Activated CD4-positive, alpha-beta T cell treated with anti-CD3 and anti-CD28 coated beads for 36 hours (primary cell): ENCODE measurements around the gene DDOST. TPM values are rescaled to one million over a fixed set of nuclear protein-coding genes. Genes with fewer than 3 reads are reported as not detected.

Experiments
- ATAC-seq: fragments of 200-7000 bp; cut with Tn5 transposase; one replicate; pipeline ENCODE4 v1.10.0; 2021; ENCODE audit warnings: mild to moderate bottlenecking, moderate library complexity
- CTCF ChIA-PET: fragments of 350-600 bp; sonication (Branson Sonifier 250); formaldehyde crosslinking; loops from one replicate; lab custom pipeline; 2021; ENCODE audit warnings: antibody characterized with exemption; lab: Charles Lee
- POLR2A ChIA-PET: fragments of 350-600 bp; sonication (Branson Sonifier 250); formaldehyde crosslinking; loops from one replicate; lab custom pipeline; 2021; ENCODE audit warnings: antibody characterized with exemption, inconsistent platforms; lab: Charles Lee
- DNase-seq: peaks from one replicate; pipeline ENCODE4 v3.0.0-alpha.2; 2020
- H3K27ac Mint-ChIP-seq: one replicate; pipeline ENCODE4 v1.8.0; 2021; ENCODE audit warnings: mixed read lengths
- H3K27me3 Mint-ChIP-seq: one replicate; pipeline ENCODE4 v1.8.0; 2021; ENCODE audit warnings: mixed read lengths
- H3K36me3 Mint-ChIP-seq: one replicate; pipeline ENCODE4 v1.8.0; 2021; ENCODE audit warnings: low read depth, mixed read lengths
- H3K4me1 Mint-ChIP-seq: one replicate; pipeline ENCODE4 v1.8.0; 2021; ENCODE audit warnings: mixed read lengths
- H3K4me3 Mint-ChIP-seq: one replicate; pipeline ENCODE4 v1.8.0; 2021; ENCODE audit warnings: mild to moderate bottlenecking, moderate library complexity, mixed read lengths
- H3K9me3 Mint-ChIP-seq: one replicate; pipeline ENCODE4 v1.8.0; 2021; ENCODE audit warnings: low read depth, mixed read lengths
- intact Hi-C, 2 experiments: fragments of 100-400 bp; cut with DNase I in 1 of 2; cut with micrococcal nuclease in 1 of 2; formaldehyde crosslinking; loops; one replicate each; pipeline versions ENCODE4 v1.14.2 to v1.15.1; 2022 to 2024; cut with DNase I, micrococcal nuclease
- total RNA-seq, 2 experiments: library from RNA; stranded (reverse); gene quantifications; one replicate each; pipeline ENCODE4 v1.2.3, GENCODE V29; 2021

The DDOST gene
- total RNA-seq, 2 experiments from 2014 or later, result 112 to 136 TPM

DNA sequence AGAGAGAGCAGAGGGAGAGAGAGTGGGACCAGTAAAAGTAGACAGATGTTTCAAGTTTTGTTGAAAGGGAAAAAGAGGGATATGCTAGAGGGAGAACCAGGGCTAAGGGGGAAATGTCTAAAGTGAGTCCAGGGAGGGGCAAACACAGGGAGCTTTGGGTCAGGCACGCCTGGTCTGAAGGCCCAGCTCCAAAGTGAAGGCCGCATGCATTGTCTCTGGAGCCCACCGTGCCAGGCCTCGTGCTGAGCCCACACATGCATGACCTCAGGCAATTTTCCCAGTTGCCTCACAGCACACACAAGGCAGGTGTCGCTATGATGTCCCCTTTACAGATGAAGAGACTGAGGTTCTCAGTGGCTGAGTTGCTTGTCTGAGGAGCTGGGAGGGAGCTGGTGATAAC lies 40.7 kb upstream of the DDOST start:
- Mint-ChIP-seq H3K27me3 (no peaks in the 10 kb centered on the region), H3K4me3 (no peak overlapping the region), H3K36me3 (no peaks in the 10 kb centered on the region), H3K27ac (no peak overlapping the region), H3K9me3 (no peaks in the 10 kb centered on the region), H3K4me1 (no peaks in the 10 kb centered on the region)
- CTCF ChIA-PET, result interaction anchor here (1.2 kb wide), 1 partner anchor 494 kb away, joined by 3 read pairs; no protein-coding TSS in a partner anchor
- POLR2A ChIA-PET, result no interaction called here
- intact Hi-C loops, result no loop called here
- DNase-seq, result no peak
- ATAC-seq, result no peak

- H3K9me3 Mint-ChIP-seq, result no peaks in the 10 kb centered on the region
- no peak for ATAC-seq
- DNase-seq, result no peak
- no peaks in the 10 kb centered on the region for H3K27me3 Mint-ChIP-seq
- no peak overlapping the region for H3K4me3 Mint-ChIP-seq
- intact Hi-C loops, result no loop called here
- ChIA-PET CTCF (interaction anchor here (1.2 kb wide), 1 partner anchor 494 kb away, joined by 3 read pairs; no protein-coding TSS in a partner anchor), POLR2A (no interaction called here)
- no peak overlapping the region for H3K27ac Mint-ChIP-seq
- H3K4me1 Mint-ChIP-seq, result no peaks in the 10 kb centered on the region
- no peaks in the 10 kb centered on the region for H3K36me3 Mint-ChIP-seq
Observed at GRCh38 chr1:20701446-20701845, 40.3 kb upstream of the DDOST start.

- H3K9me3 Mint-ChIP-seq, result no peaks in the 10 kb centered on the region
- DNase-seq, result no peak
- intact Hi-C loops, result no loop called here
Observed at GRCh38 chr1:20700636-20701215, 39.6 kb upstream of the DDOST start.

GRCh38 chr1:20699558-20699957 lies 38.4 kb upstream of the DDOST start:
- Mint-ChIP-seq H3K9me3 (no peaks in the 10 kb centered on the region), H3K27ac (no peak overlapping the region), H3K36me3 (no peaks in the 10 kb centered on the region), H3K4me3 (no peak overlapping the region), H3K27me3 (no peaks in the 10 kb centered on the region), H3K4me1 (peaks cover 2% of the 10 kb centered on the region)
- POLR2A ChIA-PET, result no interaction called here
- no peak for ATAC-seq
- CTCF ChIA-PET, result interaction anchor here (1.0 to 3.8 kb wide), 2 partner anchors 19 to 496 kb away, joined by 3 to 31 read pairs; no protein-coding TSS in a partner anchor
- no peak for DNase-seq
- intact Hi-C loops, result loop anchor here in 1 of 2 experiments (5.0 kb wide), 1 partner anchor 478 kb away; the partner anchor contains the start of gene EIF4G3

More at GRCh38 chr1:20700636-20701215, 39.6 kb upstream of the DDOST start:
- Mint-ChIP-seq H3K4me1 (peaks cover 2% of the 10 kb centered on the region), H3K4me3 (no peak overlapping the region), H3K36me3 (no peaks in the 10 kb centered on the region), H3K27me3 (no peaks in the 10 kb centered on the region), H3K27ac (no peak overlapping the region)
- no peak for ATAC-seq
- ChIA-PET CTCF (no interaction called here), POLR2A (no interaction called here)

DNA sequence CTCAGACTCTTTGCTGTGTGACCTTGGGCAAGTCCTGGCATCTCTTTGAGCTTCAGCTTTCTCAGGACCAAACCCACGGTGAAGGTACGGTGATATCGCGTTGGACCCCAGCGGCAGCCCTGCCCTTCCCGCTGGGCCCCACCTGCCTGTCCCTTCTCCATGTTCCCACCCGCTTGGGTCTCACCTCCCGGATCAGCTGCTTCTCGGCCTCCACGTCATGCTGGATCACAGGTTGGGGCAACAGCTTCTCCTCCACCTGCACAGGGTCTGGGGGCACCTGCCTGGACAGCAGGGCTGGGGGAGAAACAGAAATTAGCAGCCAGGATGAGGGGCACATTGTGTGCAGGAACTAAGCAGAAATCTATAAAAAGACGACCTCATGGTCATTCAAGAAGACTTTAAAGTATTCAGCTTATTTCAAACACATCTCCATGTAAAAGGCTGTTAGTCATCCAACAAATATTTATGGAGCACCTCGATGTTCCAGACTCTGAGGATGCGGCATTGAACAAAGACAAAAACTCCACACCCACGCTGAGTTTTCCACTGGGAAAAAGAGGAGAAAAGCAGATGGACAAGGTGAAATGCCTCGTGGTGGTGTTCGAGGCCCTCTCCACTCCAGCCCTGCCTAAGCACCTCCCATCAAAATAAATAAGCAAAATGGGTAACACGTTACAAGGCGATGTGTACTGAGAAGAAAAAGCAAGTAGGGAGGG lies 37.2 kb upstream of the DDOST start:
- Mint-ChIP-seq H3K4me1 (peaks cover 2% of the 10 kb centered on the region), H3K27me3 (no peaks in the 10 kb centered on the region), H3K36me3 (no peaks in the 10 kb centered on the region), H3K9me3 (no peaks in the 10 kb centered on the region), H3K4me3 (no peak overlapping the region), H3K27ac (no peak overlapping the region)
- DNase-seq (no peak), ATAC-seq (no peak)
- ChIA-PET CTCF (interaction anchor here (0.7 to 3.8 kb wide), 2 partner anchors 298 to 497 kb away, joined by 3 to 31 read pairs; no protein-coding TSS in a partner anchor), POLR2A (no interaction called here)
- intact Hi-C loops, result loop anchor here in 1 of 2 experiments (5.0 kb wide), 1 partner anchor 479 kb away; the partner anchor contains the start of gene EIF4G3

GRCh38 chr1:20697563-20697962 lies 36.4 kb upstream of the DDOST start:
- DNase-seq, result no peak
- Mint-ChIP-seq H3K4me1 (peaks cover 2% of the 10 kb centered on the region), H3K27me3 (no peaks in the 10 kb centered on the region), H3K4me3 (no peak overlapping the region), H3K27ac (no peak overlapping the region), H3K36me3 (no peaks in the 10 kb centered on the region), H3K9me3 (no peaks in the 10 kb centered on the region)
- intact Hi-C loops, result loop anchor here in 1 of 2 experiments (2.0 to 5.0 kb wide), 2 partner anchors 37 to 480 kb away; partner anchors contain the start of genes DDOST and EIF4G3
- ChIA-PET CTCF (interaction anchor here (1.3 to 3.8 kb wide), 6 partner anchors 9 to 498 kb away, joined by 3 to 31 read pairs (median 9); no protein-coding TSS in a partner anchor), POLR2A (no interaction called here)
- ATAC-seq, result no peak

GRCh38 chr1:20696397-20697333 lies 35.5 kb upstream of the DDOST start:
- Mint-ChIP-seq H3K4me1 (peaks cover 2% of the 10 kb centered on the region), H3K4me3 (peak overlapping the region; percentile 78), H3K36me3 (no peaks in the 10 kb centered on the region), H3K27me3 (no peaks in the 10 kb centered on the region), H3K27ac (peak overlapping the region; percentile 65), H3K9me3 (no peaks in the 10 kb centered on the region)
- intact Hi-C loops, result loop anchor here (1.0 to 5.0 kb wide), 6 partner anchors 36 to 499 kb away; partner anchors contain the start of genes DDOST (in 1 of the 2) and EIF4G3 (in 1 of the 2)
- ChIA-PET CTCF (interaction anchor here (0.6 to 3.8 kb wide), 30 partner anchors 10 to 756 kb away, joined by 3 to 31 read pairs (median 4); partner anchors contain the start of genes DDOST and HP1BP3), POLR2A (interaction anchor here (0.6 kb wide), 1 partner anchor 186 kb away, joined by 4 read pairs; no protein-coding TSS in a partner anchor)
- DNase-seq (peak; percentile 89), ATAC-seq (peak; percentile 98)

DNA sequence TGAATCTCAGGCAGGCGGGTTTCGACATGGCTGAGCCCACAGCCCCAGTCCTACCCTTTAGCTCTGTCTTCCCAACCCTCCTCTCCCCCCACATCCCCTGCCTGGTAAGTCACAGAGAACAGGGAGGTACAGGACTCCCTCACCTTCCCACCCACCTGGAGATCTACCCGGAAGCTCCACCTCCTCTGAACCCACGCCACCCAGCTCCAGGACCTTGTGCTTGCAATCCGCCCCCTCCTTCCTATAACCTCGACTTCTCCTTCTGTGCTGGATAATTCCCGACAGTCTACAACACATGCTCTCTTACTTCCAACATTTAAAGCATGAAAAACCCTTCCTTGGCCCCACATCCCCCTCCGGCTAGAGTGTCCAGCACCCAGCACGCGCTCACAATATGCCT lies 34.3 kb upstream of the DDOST start:
- Mint-ChIP-seq H3K36me3 (no peaks in the 10 kb centered on the region), H3K4me1 (peaks cover 2% of the 10 kb centered on the region), H3K4me3 (no peak overlapping the region), H3K27me3 (no peaks in the 10 kb centered on the region), H3K9me3 (no peaks in the 10 kb centered on the region), H3K27ac (no peak overlapping the region)
- ChIA-PET CTCF (interaction anchor here (0.6 to 1.5 kb wide), 5 partner anchors 13 to 499 kb away, joined by 3 to 10 read pairs (median 3); no protein-coding TSS in a partner anchor), POLR2A (no interaction called here)
- intact Hi-C loops, result loop anchor here in 1 of 2 experiments (5.0 kb wide), 1 partner anchor 482 kb away; the partner anchor contains the start of gene EIF4G3
- no peak for ATAC-seq
- DNase-seq, result no peak

GRCh38 chr1:20693623-20694022 lies 32.5 kb upstream of the DDOST start:
- Mint-ChIP-seq H3K27ac (no peak overlapping the region), H3K27me3 (no peaks in the 10 kb centered on the region), H3K4me3 (no peak overlapping the region), H3K9me3 (no peaks in the 10 kb centered on the region), H3K36me3 (no peaks in the 10 kb centered on the region), H3K4me1 (peaks cover 2% of the 10 kb centered on the region)
- POLR2A ChIA-PET, result no interaction called here
- DNase-seq, result no peak
- CTCF ChIA-PET, result no interaction called here
- ATAC-seq, result no peak
- intact Hi-C loops, result no loop called here

GRCh38 chr1:20691872-20692271 lies 30.7 kb upstream of the DDOST start:
- Mint-ChIP-seq H3K9me3 (no peaks in the 10 kb centered on the region), H3K36me3 (no peaks in the 10 kb centered on the region), H3K27me3 (no peaks in the 10 kb centered on the region), H3K27ac (no peak overlapping the region), H3K4me1 (peaks cover 2% of the 10 kb centered on the region), H3K4me3 (no peak overlapping the region)
- POLR2A ChIA-PET, result no interaction called here
- CTCF ChIA-PET, result interaction anchor here (1.5 kb wide), 1 partner anchor 503 kb away, joined by 4 read pairs; no protein-coding TSS in a partner anchor
- intact Hi-C loops, result no loop called here
- DNase-seq (no peak), ATAC-seq (no peak)
